Ishikawa (cell line): ENCODE results near the gene RORC.

Experiments used
- CEBPB ChIP-seq: IDR thresholded peaks from 2 replicates; pipeline ENCODE4 v1.6.1; 2012
- CREB1 ChIP-seq: IDR thresholded peaks from 2 replicates; pipeline ENCODE4 v1.6.1; 2012; ENCODE audit warnings: low read depth
- EGR1 ChIP-seq: IDR thresholded peaks from 2 replicates; pipeline ENCODE4 v1.6.1; 2012
- EP300 ChIP-seq: IDR thresholded peaks from 2 replicates; pipeline ENCODE4 v1.6.1; 2012; ENCODE audit warnings: borderline replicate concordance
- FOXM1 ChIP-seq: IDR thresholded peaks from 2 replicates; pipeline ENCODE4 v1.6.1; 2012; ENCODE audit warnings: low read depth, borderline replicate concordance
- MAX ChIP-seq: IDR thresholded peaks from 2 replicates; pipeline ENCODE4 v1.6.1; 2012
- NFIC ChIP-seq: IDR thresholded peaks from 2 replicates; pipeline ENCODE4 v1.6.1; 2012
- RAD21 ChIP-seq: IDR thresholded peaks from 2 replicates; pipeline ENCODE4 v1.6.1; 2012; ENCODE audit warnings: low read depth
- REST ChIP-seq: IDR thresholded peaks from 2 replicates; pipeline ENCODE4 v1.6.1; 2012; ENCODE audit warnings: low read depth, mild to moderate bottlenecking
- TAF1 ChIP-seq: IDR thresholded peaks from 2 replicates; pipeline ENCODE4 v1.6.1; 2012; ENCODE audit warnings: low read depth, mild to moderate bottlenecking
- TCF12 ChIP-seq: IDR thresholded peaks from 2 replicates; pipeline ENCODE4 v1.6.1; 2012; ENCODE audit warnings: low read depth
- TEAD4 ChIP-seq: IDR thresholded peaks from 2 replicates; pipeline ENCODE4 v1.6.1; 2012
- USF1 ChIP-seq: IDR thresholded peaks from 2 replicates; pipeline ENCODE4 v1.6.1; 2012
- YY1 ChIP-seq: IDR thresholded peaks from 2 replicates; pipeline ENCODE4 v1.6.1; 2012; ENCODE audit warnings: low read depth
- ZBTB7A ChIP-seq: IDR thresholded peaks from 2 replicates; pipeline ENCODE4 v1.6.1; 2012; ENCODE audit warnings: low read depth

RORC gene

GRCh38 chr1:151853411-151853943 lies 21.9 kb upstream of the RORC start, which contains the start of gene THEM5:
Gene THEM5, minus strand, starts transcription at chr1:151853712. Its CDS starts 147 bp downstream, at chr1:151853565.
- TF ChIP-seq EGR1 (no peak), MAX (no peak), CEBPB (no peak), TCF12 (no peak), NFIC (no peak), CREB1 (no peak), YY1 (no peak), TAF1 (no peak), RAD21 (no peak), REST (no peak), TEAD4 (no peak), USF1 (no peak), FOXM1 (no peak), EP300 (no peak), ZBTB7A (no peak)

GRCh38 chr1:151852733-151853132 lies 21.1 kb upstream of the RORC start:
- TF ChIP-seq EGR1 = no peak
- no peak for TF ChIP-seq ZBTB7A
- TF ChIP-seq TEAD4 = no peak
- TF ChIP-seq FOXM1 = no peak
- no peak for TF ChIP-seq RAD21

- TF ChIP-seq ZBTB7A = no peak
- no peak for TF ChIP-seq CEBPB
- TF ChIP-seq NFIC = no peak
- TF ChIP-seq FOXM1 = no peak
- no peak for TF ChIP-seq MAX
- TF ChIP-seq TCF12 = no peak
- no peak for TF ChIP-seq TAF1
- no peak for TF ChIP-seq REST
- no peak for TF ChIP-seq USF1
- no peak for TF ChIP-seq TEAD4
Observed at GRCh38 chr1:151851886-151852285, 20.3 kb upstream of the RORC start.

GRCh38 chr1:151849871-151850270 lies 18.3 kb upstream of the RORC start:
- TF ChIP-seq CEBPB (no peak), YY1 (no peak), USF1 (no peak)

GRCh38 chr1:151849126-151849525 lies 17.5 kb upstream of the RORC start:
- no peak for TF ChIP-seq RAD21
- TF ChIP-seq USF1 = no peak
- no peak for TF ChIP-seq EP300
- no peak for TF ChIP-seq TCF12

GRCh38 chr1:151847867-151848596 lies 16.4 kb upstream of the RORC start:
- no peak for TF ChIP-seq RAD21
- TF ChIP-seq USF1 = no peak
- TF ChIP-seq REST = no peak
- no peak for TF ChIP-seq TCF12
- TF ChIP-seq CEBPB = no peak
- TF ChIP-seq FOXM1 = no peak
